Epidermal melanocyte (primary cell): ENCODE data around the gene OR51I2.

Experiments
- DNase-seq: peaks from one replicate; pipeline ENCODE4 v3.0.0; 2011; ENCODE audit warnings: low spot score; ENCODE audit not compliant: insufficient read length

OR51I2 gene

DNA sequence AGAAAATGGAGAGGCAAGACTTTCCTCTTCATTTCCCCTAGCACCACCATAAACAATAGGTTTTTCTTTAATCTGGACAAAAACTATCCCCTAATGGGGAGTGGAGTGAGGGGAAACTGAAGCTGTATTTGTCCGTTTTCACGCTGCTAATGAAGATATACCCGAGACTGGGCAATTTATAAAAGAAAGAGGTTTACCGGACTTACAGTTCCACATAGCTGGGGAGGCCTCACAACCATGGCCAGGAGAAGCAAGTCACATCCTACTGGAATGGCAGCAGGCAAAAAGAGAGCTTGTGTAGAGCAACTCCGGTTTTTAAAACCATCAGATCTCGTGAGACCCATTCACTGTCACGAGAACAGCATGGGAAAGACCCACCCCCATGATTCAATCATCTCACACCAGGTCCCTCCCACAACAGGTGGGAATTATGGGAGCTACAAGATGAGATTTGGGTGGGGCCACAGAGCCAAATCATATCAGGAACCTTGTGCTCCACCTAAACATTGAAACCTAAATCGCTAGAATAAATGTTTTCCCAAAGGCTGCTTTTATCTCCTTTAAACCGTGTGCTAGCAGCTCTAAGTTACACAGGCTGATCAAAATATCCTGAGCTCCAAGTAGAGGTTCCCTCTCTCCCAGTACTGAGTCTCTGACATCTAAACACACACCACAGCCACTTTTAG is 56.4 kb downstream of the OR51I2 start:
- DNase-seq = no peak
